ENCODE data around the gene NSD2. TPM values are rescaled to one million over a fixed set of nuclear protein-coding genes. Genes with fewer than 3 reads are reported as not detected.

NSD2 gene
- polyA plus RNA-seq, 1 donor from 2014 or later: 7.4 TPM

Other genes starting within 250 kb of the NSD2 start
- gene FAM53A, start 187.1 kb upstream of the NSD2 start, polyA plus RNA-seq: 1.5 TPM
- 49.1 TPM for gene SLBP, start 159.1 kb upstream of the NSD2 start, polyA plus RNA-seq
- 46.1 TPM for gene TMEM129, start 150.1 kb upstream of the NSD2 start, polyA plus RNA-seq
- gene TACC3, start 149.9 kb upstream of the NSD2 start, polyA plus RNA-seq: 20.0 TPM
- gene FGFR3, start 78.1 kb upstream of the NSD2 start, polyA plus RNA-seq: 0.45 TPM
- 12.0 TPM for gene LETM1, start 15.2 kb upstream of the NSD2 start, polyA plus RNA-seq
- gene NELFA, start 137.6 kb downstream of the NSD2 start, polyA plus RNA-seq: 44.7 TPM
- not detected for gene NAT8L, start 187.9 kb downstream of the NSD2 start, polyA plus RNA-seq

All from IgD-negative memory B cell (primary cell).